GM12864 (cell line): ENCODE data around the gene PCDH9.

ENCODE experiments used
- DNase-seq: peaks from one replicate; pipeline ENCODE4 v3.0.0-alpha.2; 2011; ENCODE audit warnings: low read depth
- H3K4me3 ChIP-seq: 2 replicates; pipeline ENCODE4 v1.5.1; 2011; ENCODE audit warnings: mild to moderate bottlenecking, low read depth, low read length, control low read depth
- CTCF ChIP-seq: IDR thresholded peaks from 2 replicates; pipeline ENCODE4 v1.5.1; 2011; ENCODE audit warnings: low read depth, mild to moderate bottlenecking, moderate library complexity, low read length, control low read depth, inconsistent platforms; ENCODE audit errors: missing control alignments

The PCDH9 gene

GRCh38 chr13:67230404-67231288, 510 bp upstream of the PCDH9 start:
- peak; percentile 41 for DNase-seq
- H3K4me3 ChIP-seq: peak overlapping the region; percentile 65
- no peak for TF ChIP-seq CTCF

DNA sequence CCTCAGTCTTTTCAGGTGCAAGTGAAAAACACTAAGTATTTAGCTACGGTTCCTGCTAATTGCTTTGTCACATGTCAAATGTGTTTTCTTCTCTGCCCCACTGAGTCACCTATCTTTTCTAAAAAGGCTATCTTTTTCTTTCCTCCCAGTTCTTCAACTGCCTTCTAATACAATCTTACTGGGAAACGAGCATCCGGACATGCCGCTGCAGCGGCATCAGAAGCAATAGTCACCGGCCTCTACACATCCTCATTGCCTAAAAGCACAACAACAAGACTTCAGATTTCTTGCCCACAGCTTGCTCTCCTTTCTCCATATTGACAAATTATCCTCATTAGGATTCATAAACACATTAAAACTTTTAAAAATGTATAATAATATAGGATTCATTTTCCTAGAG, 1.2 kb downstream of the PCDH9 start:
- no peak for DNase-seq
- TF ChIP-seq CTCF: no peak
- no peak overlapping the region for H3K4me3 ChIP-seq

DNA sequence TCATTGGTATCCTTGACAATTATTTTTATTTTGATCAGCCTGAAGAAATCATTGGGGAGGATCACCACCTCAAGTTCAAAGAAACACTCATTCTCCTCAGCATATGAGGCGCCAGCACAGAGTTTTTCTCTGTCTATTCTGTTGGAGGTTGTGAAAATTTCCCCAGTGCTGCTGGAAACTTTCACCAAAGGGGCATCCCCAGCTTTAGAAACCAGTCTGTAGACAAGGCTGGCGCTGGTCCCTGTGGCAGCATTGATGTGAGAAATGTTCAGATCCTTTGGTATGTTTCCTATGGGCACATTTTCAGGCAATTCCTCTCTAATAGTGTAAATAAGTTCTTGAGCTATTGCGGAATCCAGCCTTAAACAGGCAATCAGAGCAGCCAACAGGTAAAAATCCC, 2.1 kb downstream of the PCDH9 start:
- no peak overlapping the region for H3K4me3 ChIP-seq
- no peak for TF ChIP-seq CTCF
- no peak for DNase-seq

DNA sequence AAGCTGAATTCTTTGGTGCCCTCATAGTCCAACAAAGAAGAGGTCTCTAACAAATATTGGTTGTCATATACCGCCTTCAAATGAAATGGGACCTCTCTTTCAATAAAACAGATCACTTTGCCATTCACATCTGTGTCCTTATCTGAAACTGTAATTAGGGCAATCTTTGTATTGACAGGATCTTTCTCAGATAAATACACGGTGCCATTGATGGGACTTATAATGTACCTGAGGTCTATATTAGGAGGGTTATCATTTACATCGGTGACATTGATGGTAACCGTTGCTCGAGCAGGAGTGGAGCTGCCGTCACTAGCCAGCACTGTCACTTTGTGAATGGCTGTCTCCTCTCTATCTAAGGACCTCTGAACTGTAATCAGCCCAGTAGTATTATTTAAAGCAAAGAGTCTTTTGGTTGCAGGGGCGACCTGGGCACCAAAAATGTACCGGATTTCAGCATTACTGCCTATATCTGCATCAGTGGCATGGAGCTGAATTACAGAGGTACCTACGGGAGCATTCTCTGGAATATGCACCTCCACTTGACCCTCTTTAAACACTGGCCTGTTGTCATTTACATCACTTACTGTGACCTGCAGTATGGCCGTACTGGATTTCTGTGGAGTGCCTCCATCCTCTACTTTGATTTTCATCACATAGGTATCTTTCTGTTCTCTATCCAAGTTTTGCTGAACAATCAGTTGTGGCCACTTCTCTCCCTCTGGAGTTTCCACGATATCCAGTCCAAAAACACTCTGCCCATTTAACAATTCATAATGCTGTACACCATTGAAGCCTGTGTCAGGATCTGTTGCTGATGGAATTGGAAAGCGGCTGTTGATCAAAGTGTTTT, 2.8 kb downstream of the PCDH9 start:
- no peak overlapping the region for H3K4me3 ChIP-seq
- TF ChIP-seq CTCF: no peak
- DNase-seq: no peak

DNA sequence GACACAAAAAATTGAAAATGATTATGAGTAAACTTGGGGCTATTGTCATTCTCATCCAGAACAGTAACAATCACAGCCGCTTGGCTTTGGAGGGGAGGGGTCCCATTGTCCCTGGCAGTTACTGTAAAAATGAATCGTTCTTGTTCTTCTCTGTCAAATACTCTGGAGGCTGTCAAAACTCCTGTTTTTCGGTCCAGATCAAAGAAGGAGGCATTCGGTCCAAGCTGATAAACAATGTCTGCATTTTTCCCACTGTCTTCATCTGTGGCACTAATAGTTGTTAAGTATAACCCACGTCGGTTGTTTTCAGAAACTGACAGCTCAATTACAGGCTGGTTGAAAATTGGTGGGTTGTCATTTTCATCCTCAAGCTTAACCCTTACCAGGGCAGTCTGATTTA, 3.4 kb downstream of the PCDH9 start:
- no peak overlapping the region for H3K4me3 ChIP-seq
- DNase-seq: no peak
- no peak for TF ChIP-seq CTCF

- H3K4me3 ChIP-seq: no peak overlapping the region
- no peak for DNase-seq
- TF ChIP-seq CTCF: no peak
Observed at GRCh38 chr13:67225252-67226159, 4.6 kb downstream of the PCDH9 start.
